Right atrium auricular region (tissue), 2 donors: ENCODE measurements around the gene ADIG. TPM values are rescaled to one million over a fixed set of nuclear protein-coding genes. Genes with fewer than 3 reads are reported as not detected.

Experiments used
- DNase-seq: peaks from one replicate; pipeline ENCODE4 v3.0.0-alpha.2; 2019; ENCODE audit warnings: low spot score
- H3K27ac ChIP-seq, 2 donors: fragments of 200-600 bp; sonication (generic); 1 replicate in 1 of 2; 2 replicates in 1 of 2; pipeline ENCODE4 v1.5.1; 2016 to 2019
- H3K27me3 ChIP-seq, 2 donors: fragments of 200-600 bp; sonication (generic); one replicate each; pipeline versions ENCODE4 v1.5.1 to v1.6.0; 2017 to 2019
- H3K36me3 ChIP-seq: fragments of 200-600 bp; sonication (generic); one replicate; pipeline ENCODE4 v1.5.1; 2016
- H3K4me1 ChIP-seq, 2 donors: fragments of 200-600 bp; sonication (generic); one replicate each; pipeline versions ENCODE4 v1.5.1 to v1.6.0; 2017 to 2019
- H3K4me3 ChIP-seq, 2 donors: fragments of 200-600 bp; sonication (generic); 1 replicate in 1 of 2; 2 replicates in 1 of 2; pipeline ENCODE4 v1.5.1; 2017 to 2019; ENCODE audit warnings: mild to moderate bottlenecking in 1 of 2, moderate library complexity in 1 of 2
- H3K9me3 ChIP-seq, 2 donors: fragments of 200-600 bp; sonication (generic); one replicate each; pipeline ENCODE4 v1.5.1; 2019
- CTCF ChIP-seq, 2 donors: fragments of 200-600 bp; sonication (generic); IDR thresholded peaks; one replicate each; pipeline ENCODE4 v1.5.1; 2019; ENCODE audit warnings: antibody characterized with exemption in 2 of 2
- total RNA-seq, 2 donors: library from RNA; depleted of rRNA; stranded (reverse); fragments of >200 nt; gene quantifications; one replicate each; pipeline ENCODE4 v1.1.0, GENCODE V29; 2016

Gene ADIG
- total RNA-seq, 2 donors from 2014 or later, result not detected

GRCh38 chr20:38543014-38543906 lies 37.7 kb upstream of the ADIG start:
- no peaks in the 10 kb centered on the region for H3K27me3 ChIP-seq
- no peak overlapping the region for H3K27ac ChIP-seq
- DNase-seq, result no peak
- H3K9me3 ChIP-seq, result no peaks in the 10 kb centered on the region
- no peaks in the 10 kb centered on the region for H3K4me1 ChIP-seq
- peaks cover 79% of the 10 kb centered on the region for H3K36me3 ChIP-seq
- H3K4me3 ChIP-seq, result no peak overlapping the region
- no peak for TF ChIP-seq CTCF (IDR thresholded peaks at IDR 0.05)

- Histone ChIP-seq H3K27me3 (no peaks in the 10 kb centered on the region), H3K27ac (no peak overlapping the region), H3K4me1 (no peaks in the 10 kb centered on the region), H3K36me3 (peaks cover 92% of the 10 kb centered on the region), H3K4me3 (no peak overlapping the region), H3K9me3 (no peaks in the 10 kb centered on the region)
- DNase-seq, result no peak
- no peak for TF ChIP-seq CTCF (IDR thresholded peaks at IDR 0.05)
Observed at GRCh38 chr20:38545771-38546170, 35.2 kb upstream of the ADIG start.

GRCh38 chr20:38547288-38548085 lies 33.5 kb upstream of the ADIG start:
- Histone ChIP-seq H3K27ac (no peak overlapping the region), H3K27me3 (no peaks in the 10 kb centered on the region), H3K4me1 (no peaks in the 10 kb centered on the region), H3K9me3 (no peaks in the 10 kb centered on the region), H3K36me3 (peaks cover 93% of the 10 kb centered on the region), H3K4me3 (no peak overlapping the region)
- no peak for TF ChIP-seq CTCF (IDR thresholded peaks at IDR 0.05)
- no peak for DNase-seq

- no peaks in the 10 kb centered on the region for H3K27me3 ChIP-seq
- no peaks in the 10 kb centered on the region for H3K4me1 ChIP-seq
- H3K27ac ChIP-seq, result no peak overlapping the region
- no peak overlapping the region for H3K4me3 ChIP-seq
- H3K9me3 ChIP-seq, result no peaks in the 10 kb centered on the region
- no peak for TF ChIP-seq CTCF (IDR thresholded peaks at IDR 0.05)
- no peak for DNase-seq
- H3K36me3 ChIP-seq, result peaks cover 97% of the 10 kb centered on the region
Observed at GRCh38 chr20:38548356-38549083, 32.5 kb upstream of the ADIG start.

GRCh38 chr20:38550274-38550673 lies 30.7 kb upstream of the ADIG start:
- peaks cover 99% of the 10 kb centered on the region for H3K36me3 ChIP-seq
- no peak overlapping the region for H3K27ac ChIP-seq
- H3K4me3 ChIP-seq, result no peak overlapping the region
- DNase-seq, result no peak
- TF ChIP-seq CTCF (IDR thresholded peaks at IDR 0.05), result no peak
- no peaks in the 10 kb centered on the region for H3K4me1 ChIP-seq
- H3K27me3 ChIP-seq, result no peaks in the 10 kb centered on the region
- no peaks in the 10 kb centered on the region for H3K9me3 ChIP-seq
